Esophagus squamous epithelium (tissue), 4 donors: ENCODE results near the gene LDLRAD3.

Source experiments
- CTCF ChIP-seq, 6 experiments: fragments of 450-650 bp in 4 of 6; fragments of 200-600 bp in 2 of 6; sonication (generic) in 2 of 6; IDR thresholded peaks; one replicate each; pipeline ENCODE4 v1.5.1; 2016 to 2019; ENCODE audit warnings: antibody characterized with exemption in 6 of 6, mild to moderate bottlenecking in 4 of 6, moderate library complexity in 4 of 6
- POLR2A ChIP-seq, 4 donors: fragments of 450-650 bp; IDR thresholded peaks; one replicate each; pipeline ENCODE4 v1.6.1; 2017; ENCODE audit warnings: antibody characterized with exemption in 4 of 4, mild to moderate bottlenecking in 4 of 4, moderate library complexity in 3 of 4

DNA sequence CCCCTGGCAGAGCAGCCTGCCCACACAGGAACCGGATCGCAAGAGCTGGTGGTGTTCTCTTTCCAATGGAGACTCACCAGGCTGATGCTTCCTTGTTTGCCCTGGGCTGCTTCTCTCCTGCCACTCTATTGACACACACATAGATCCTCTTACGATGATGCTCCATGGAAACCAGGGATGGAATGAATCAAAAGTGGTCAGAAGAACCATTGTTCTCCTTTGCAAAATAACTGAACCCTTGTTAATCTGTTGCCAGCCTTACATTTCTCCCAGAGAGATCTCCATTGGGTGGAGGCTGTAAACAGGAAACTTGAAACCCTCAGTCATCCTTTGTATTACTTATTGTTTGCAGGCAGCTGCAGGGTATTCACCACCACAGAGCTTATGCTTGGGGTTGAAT, 24.6 kb upstream of the LDLRAD3 start:
- TF ChIP-seq POLR2A (IDR thresholded peaks at IDR 0.05) (no peak), CTCF (IDR thresholded peaks at IDR 0.05) (no peak)
